Measurements from ENCODE around the gene MAPRE3. TPM values are rescaled to one million over a fixed set of nuclear protein-coding genes. Genes with fewer than 3 reads are reported as not detected.

MAPRE3 gene
- total RNA-seq, 1 experiment from 2014 or later: 2.3 TPM

DNA sequence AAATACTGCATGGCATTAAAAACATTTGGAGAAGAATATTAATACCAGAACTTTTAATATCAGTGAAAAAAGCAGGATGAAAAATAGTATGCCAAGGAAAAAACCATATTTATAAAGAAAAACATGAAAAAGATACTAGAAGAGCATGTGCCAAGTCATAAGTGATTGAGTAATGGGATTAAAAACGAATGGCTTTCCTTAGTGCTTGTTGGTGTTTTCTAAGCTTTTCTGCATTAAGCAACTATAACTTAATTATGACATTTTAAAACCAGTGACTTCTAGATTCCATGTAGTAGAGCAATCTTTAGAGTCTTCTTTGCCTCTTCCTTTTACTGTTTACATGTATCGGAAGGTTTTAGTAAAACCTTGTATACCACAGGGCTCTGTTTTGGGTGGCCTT lies 6.6 kb downstream of the MAPRE3 start:
- in situ Hi-C loops (cut with HindIII; ENCODE audit: low sequenced_read_pairs): no loop called here
- no peak for DNase-seq (ENCODE audit: low spot score)

GRCh38 chr2:26978061-26978596 lies 7.7 kb downstream of the MAPRE3 start:
- DNase-seq (ENCODE audit: low spot score): peak; percentile 75
- in situ Hi-C loops (cut with HindIII; ENCODE audit: low sequenced_read_pairs): no loop called here

- in situ Hi-C loops (cut with HindIII; ENCODE audit: low sequenced_read_pairs): no loop called here
These were observed 9.3 kb downstream of the MAPRE3 start for GRCh38 chr2:26979741-26980140.

DNA sequence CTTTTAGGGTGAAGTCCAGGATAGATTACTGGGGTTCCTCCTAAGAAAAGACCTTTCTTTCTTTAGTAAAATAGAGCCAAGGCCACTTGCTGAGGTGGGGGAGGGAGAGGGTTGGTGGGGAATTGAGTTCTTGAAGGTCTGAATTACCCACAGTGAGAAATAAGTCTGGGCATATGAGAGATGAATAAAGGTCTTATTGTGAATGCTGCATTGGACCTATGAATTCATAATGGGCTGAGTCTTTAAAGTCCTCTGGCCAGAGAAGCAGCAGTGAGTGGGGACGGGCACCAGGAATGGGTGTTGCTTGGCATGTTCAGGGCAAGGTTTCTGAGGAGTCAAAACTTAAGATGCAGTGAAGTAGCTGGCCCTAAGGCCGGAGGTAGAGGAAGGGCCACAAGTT lies 10.5 kb downstream of the MAPRE3 start:
- in situ Hi-C loops (cut with HindIII; ENCODE audit: low sequenced_read_pairs): no loop called here
- DNase-seq (ENCODE audit: low spot score): no peak

More at GRCh38 chr2:26979741-26980140, 9.3 kb downstream of the MAPRE3 start:
- DNase-seq (ENCODE audit: low spot score): no peak

DNA sequence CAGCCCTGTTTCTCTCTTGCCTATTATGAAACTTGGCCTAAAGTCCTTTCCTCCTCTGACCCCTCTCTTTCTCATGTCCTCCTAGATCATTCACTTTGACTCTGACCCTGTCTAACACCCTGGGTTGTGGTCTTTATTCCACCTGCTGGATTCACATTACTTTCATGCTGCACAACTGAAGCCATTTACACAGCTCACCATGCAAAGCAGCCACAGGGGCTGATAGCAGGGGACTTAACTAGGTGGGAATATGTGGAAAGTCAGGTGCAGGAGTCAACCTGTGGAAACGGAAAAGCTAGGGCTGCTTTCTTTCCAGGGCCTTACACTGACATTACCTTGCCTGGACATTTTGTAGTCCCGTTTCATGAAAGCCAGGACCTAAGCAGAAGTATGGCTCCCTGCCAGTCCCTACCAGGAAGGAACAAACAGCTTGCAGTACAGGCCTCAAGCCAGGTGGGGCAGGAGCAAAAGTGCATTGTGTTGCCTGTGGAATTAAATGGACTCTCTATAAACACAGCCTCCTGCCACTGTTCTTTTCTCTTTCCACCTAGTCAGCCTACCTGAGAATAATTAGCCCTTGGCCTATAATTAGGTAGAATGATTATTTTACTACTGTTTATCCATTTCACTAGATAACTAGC lies 11.8 kb downstream of the MAPRE3 start:
- in situ Hi-C loops (cut with HindIII; ENCODE audit: low sequenced_read_pairs): no loop called here
- DNase-seq (ENCODE audit: low spot score): peak; percentile 99

GRCh38 chr2:26983746-26984145 lies 13.3 kb downstream of the MAPRE3 start:
- in situ Hi-C loops (cut with HindIII; ENCODE audit: low sequenced_read_pairs): no loop called here

GRCh38 chr2:26985807-26986206 lies 15.4 kb downstream of the MAPRE3 start:
- DNase-seq (ENCODE audit: low spot score): peak; percentile 65
- in situ Hi-C loops (cut with HindIII; ENCODE audit: low sequenced_read_pairs): no loop called here

More at GRCh38 chr2:26983746-26984145, 13.3 kb downstream of the MAPRE3 start:
- DNase-seq (ENCODE audit: low spot score): no peak

DNA sequence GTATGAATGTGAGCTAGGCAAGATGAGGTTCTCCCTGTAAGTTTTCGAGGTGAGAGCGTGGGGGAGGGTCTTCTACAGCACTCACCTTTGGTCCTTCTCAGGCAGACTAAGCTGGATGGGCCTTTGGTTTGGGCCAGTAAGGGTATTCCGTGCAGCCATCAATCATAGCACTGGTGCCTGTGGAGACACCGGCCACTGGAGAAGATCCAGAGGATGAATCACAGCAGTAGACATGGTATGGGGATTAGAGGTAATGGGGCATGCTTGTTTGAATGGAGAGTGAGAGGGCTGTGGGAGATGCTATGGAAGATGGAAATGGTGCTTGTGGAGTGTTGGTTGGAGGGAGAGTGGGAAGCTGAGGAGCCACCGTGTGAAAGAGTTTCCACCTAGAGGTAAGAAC lies 16.1 kb downstream of the MAPRE3 start:
- DNase-seq (ENCODE audit: low spot score): no peak
- in situ Hi-C loops (cut with HindIII; ENCODE audit: low sequenced_read_pairs): no loop called here

DNA sequence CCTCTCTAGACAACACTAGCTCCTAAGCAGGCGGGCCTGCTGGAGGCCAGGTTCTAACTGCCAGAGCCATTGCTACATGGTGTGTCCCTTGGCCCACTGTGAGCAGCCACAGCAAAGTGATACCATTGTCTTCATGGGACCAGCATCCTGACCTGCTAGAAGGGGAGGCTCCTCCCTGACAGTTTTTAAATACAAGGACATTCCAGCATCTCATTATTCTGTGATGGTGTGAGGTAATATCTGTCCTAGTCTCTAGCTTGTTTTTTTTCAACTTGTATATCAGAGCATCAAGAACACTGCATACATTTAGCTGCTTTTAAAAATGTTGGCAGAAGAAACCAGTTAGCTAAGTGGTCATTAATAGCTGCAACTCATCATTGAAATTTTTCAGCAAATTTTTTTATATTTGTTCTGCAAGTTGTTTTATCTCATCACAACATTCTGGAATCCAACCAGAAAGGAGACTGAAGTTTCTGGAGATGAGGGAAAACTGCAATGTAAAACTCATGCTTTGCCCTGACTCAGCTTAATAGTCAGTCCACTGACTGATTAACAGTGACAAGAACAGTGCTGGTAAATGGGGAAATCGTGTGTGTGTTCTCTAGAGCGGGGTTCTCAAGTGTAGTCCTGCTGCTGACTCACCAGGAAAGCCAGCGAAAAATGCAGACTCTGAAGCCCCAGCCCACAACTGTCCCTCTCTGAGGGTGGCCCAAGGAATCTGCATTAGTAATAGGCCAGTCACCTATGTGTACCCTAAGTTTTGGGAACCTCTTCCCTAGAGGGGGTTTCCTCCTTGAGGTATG lies 17.8 kb downstream of the MAPRE3 start:
- DNase-seq (ENCODE audit: low spot score): no peak
- in situ Hi-C loops (cut with HindIII; ENCODE audit: low sequenced_read_pairs): no loop called here

- no peak for DNase-seq (ENCODE audit: low spot score)
These were observed 18.7 kb downstream of the MAPRE3 start for GRCh38 chr2:26989156-26989555.

DNA sequence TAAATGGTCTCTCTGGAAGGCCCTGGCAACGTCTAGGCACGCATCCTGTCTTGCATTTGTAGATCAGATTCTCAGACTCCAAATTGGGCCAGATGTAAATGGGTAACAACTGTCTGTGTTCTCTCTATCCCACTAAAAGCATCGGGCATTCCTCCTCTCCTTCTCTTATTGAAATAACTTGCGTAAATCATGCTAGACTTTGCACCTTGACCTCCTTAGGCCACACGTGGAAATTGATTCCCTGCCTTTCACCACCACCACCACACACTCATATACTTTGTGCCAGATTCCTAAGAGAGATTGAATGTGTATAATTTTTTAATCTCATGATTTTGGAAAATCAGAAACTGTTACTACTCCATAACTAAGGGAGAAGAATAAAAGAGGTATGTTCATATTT lies 21.3 kb downstream of the MAPRE3 start:
- in situ Hi-C loops (cut with HindIII; ENCODE audit: low sequenced_read_pairs): no loop called here
- DNase-seq (ENCODE audit: low spot score): no peak

More at GRCh38 chr2:26989156-26989555, 18.7 kb downstream of the MAPRE3 start:
- in situ Hi-C loops (cut with HindIII; ENCODE audit: low sequenced_read_pairs): no loop called here

GRCh38 chr2:26993768-26994167 lies 23.3 kb downstream of the MAPRE3 start:
- in situ Hi-C loops (cut with HindIII; ENCODE audit: low sequenced_read_pairs): no loop called here
- no peak for DNase-seq (ENCODE audit: low spot score)

DNA sequence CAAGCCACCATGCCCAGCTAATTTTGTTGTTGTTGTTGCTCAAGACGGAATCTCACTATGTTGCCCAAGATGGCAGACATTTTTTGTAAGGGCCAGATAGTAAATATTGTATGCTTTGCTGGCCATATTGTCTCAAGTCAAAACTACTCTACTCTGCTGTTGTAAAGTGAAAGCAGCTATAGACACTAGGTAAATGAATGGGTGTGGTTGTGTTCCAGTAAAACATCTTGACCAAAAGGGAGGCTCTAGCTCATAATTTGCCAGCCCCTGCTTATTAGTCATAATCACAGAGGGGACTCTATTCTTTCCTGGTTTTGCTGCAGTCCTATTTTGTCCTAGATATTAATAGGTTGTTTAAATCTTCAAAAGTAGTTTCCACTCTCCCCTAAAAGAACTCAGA lies 24.5 kb downstream of the MAPRE3 start:
- DNase-seq (ENCODE audit: low spot score): no peak
- in situ Hi-C loops (cut with HindIII; ENCODE audit: low sequenced_read_pairs): no loop called here

DNA sequence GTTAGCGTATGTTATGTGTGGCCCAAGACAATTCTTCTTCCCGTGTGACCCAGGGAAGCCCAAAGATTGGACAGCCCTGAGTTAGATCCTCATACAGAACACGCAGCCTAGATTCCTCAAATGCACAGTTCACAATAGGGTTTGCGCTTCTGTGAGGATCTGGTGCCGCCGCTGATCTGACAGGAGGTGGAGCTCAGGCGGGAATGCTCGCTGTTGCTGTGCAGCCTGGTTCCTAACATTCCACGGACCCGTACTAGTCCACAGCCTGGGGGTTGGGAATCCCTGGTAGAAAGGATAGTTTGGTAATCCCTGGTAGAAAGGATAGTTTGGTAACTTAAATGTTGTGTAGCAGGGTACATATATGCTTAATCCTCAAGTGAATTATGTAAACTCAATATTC lies 27.0 kb downstream of the MAPRE3 start:
- no peak for DNase-seq (ENCODE audit: low spot score)
- in situ Hi-C loops (cut with HindIII; ENCODE audit: low sequenced_read_pairs): no loop called here

- in situ Hi-C loops (cut with HindIII; ENCODE audit: low sequenced_read_pairs): no loop called here
- DNase-seq (ENCODE audit: low spot score): no peak
These were observed 27.9 kb downstream of the MAPRE3 start for GRCh38 chr2:26998323-26998722.

GRCh38 chr2:27000228-27000627 lies 29.8 kb downstream of the MAPRE3 start:
- in situ Hi-C loops (cut with HindIII; ENCODE audit: low sequenced_read_pairs): no loop called here
- DNase-seq (ENCODE audit: low spot score): no peak

DNA sequence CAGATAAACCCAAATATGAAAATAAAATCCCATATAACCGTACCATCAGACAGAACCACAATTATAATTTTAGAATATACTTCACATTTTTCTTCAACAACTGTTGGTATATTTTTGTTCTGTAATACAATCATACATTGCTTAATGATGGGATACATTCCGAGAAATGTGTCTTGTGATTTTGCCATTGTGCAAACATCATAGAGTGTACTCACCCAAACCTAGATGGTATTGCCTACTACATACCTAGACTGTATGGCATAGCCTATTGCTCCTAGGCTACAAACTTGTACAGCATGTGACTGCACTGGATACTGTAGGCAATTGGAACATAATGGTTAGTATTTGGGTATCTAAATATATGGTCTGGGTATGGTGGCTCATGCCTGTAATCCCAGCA lies 30.6 kb downstream of the MAPRE3 start:
- in situ Hi-C loops (cut with HindIII; ENCODE audit: low sequenced_read_pairs): no loop called here
- no peak for DNase-seq (ENCODE audit: low spot score)

- in situ Hi-C loops (cut with HindIII; ENCODE audit: low sequenced_read_pairs): no loop called here
- no peak for DNase-seq (ENCODE audit: low spot score)
These were observed 31.5 kb downstream of the MAPRE3 start for GRCh38 chr2:27001950-27002349.

- in situ Hi-C loops (cut with HindIII; ENCODE audit: low sequenced_read_pairs): no loop called here
- no peak for DNase-seq (ENCODE audit: low spot score)
These were observed 32.6 kb downstream of the MAPRE3 start for GRCh38 chr2:27003007-27003406.

GRCh38 chr2:27003857-27004256 lies 33.4 kb downstream of the MAPRE3 start:
- no peak for DNase-seq (ENCODE audit: low spot score)
- in situ Hi-C loops (cut with HindIII; ENCODE audit: low sequenced_read_pairs): no loop called here

All from G401 (cell line).